K562 (cell line): ENCODE measurements around the gene DAPK1. TPM values are rescaled to one million over a fixed set of nuclear protein-coding genes. Genes with fewer than 3 reads are reported as not detected.

Experiments
- DACH1 ChIP-seq: fragments of 450-650 bp; IDR thresholded peaks from 2 replicates; pipeline ENCODE4 v1.6.1; 2018; ENCODE audit not compliant: partially characterized antibody
- DMBX1 ChIP-seq: fragments of 250-450 bp; sonication (Bioruptor Pico); IDR thresholded peaks from 2 replicates; pipeline ENCODE4 v1.8.0; 2022; ENCODE audit warnings: inconsistent platforms, mild to moderate bottlenecking, moderate library complexity, borderline replicate concordance
- EP400 ChIP-seq: fragments of 450-650 bp; IDR thresholded peaks from 2 replicates; pipeline ENCODE4 v1.6.1; 2017; ENCODE audit warnings: antibody characterized with exemption, mild to moderate bottlenecking, moderate library complexity
- HDAC8 ChIP-seq: fragments of 450-650 bp; IDR thresholded peaks from 2 replicates; pipeline ENCODE4 v1.6.1; 2016; ENCODE audit warnings: mild to moderate bottlenecking, missing genetic modification characterization, moderate library complexity, missing compliant biosample characterization
- JUND ChIP-seq, 2 experiments: IDR thresholded peaks; 2 replicates in 1 of 2; 3 replicates in 1 of 2; pipeline ENCODE4 v1.6.1; 2011; ENCODE audit warnings: borderline replicate concordance in 2 of 2, low read depth in 2 of 2, low read length in 2 of 2, improper control_type of control experiment in 1 of 2, missing biosample characterization in 1 of 2, missing genetic modification characterization in 1 of 2, missing genetic modification reagents in 1 of 2
- KDM2B ChIP-seq: fragments of 250-450 bp; sonication (Bioruptor Pico); IDR thresholded peaks from 2 replicates; pipeline ENCODE4 v1.8.0; 2021; ENCODE audit warnings: mild to moderate bottlenecking, moderate library complexity
- NBN ChIP-seq: fragments of 450-650 bp; IDR thresholded peaks from 2 replicates; pipeline ENCODE4 v1.6.1; 2016; ENCODE audit warnings: low read depth, mild to moderate bottlenecking
- NCOA1 ChIP-seq: fragments of 450-650 bp; IDR thresholded peaks from 2 replicates; pipeline ENCODE4 v1.6.1; 2016; ENCODE audit warnings: low read depth
- RAD21 ChIP-seq, 2 experiments: fragments of 250-450 bp in 1 of 2; fragments of 450-650 bp in 1 of 2; sonication (Bioruptor Pico) in 1 of 2; formaldehyde crosslinking in 1 of 2; IDR thresholded peaks in 1 of 2; conservative IDR thresholded peaks in 1 of 2; 2 replicates each; pipeline versions ENCODE4 v1.4.0 to v1.8.0; 2020 to 2022; ENCODE audit warnings: mild to moderate bottlenecking in 2 of 2, moderate library complexity in 1 of 2
- RBM34 ChIP-seq: fragments of 200-400 bp; formaldehyde crosslinking; IDR thresholded peaks from 2 replicates; pipeline ENCODE4 v1.6.1; 2018; ENCODE audit warnings: low read length, borderline replicate concordance; ENCODE audit not compliant: insufficient read depth
- SMAD4 ChIP-seq: fragments of 250-450 bp; sonication (Bioruptor Pico); conservative IDR thresholded peaks from 2 replicates; pipeline ENCODE4 v1.8.0; 2021; ENCODE audit warnings: inconsistent platforms, mild to moderate bottlenecking, moderate library complexity
- SPI1 ChIP-seq: IDR thresholded peaks from 2 replicates; pipeline ENCODE4 v1.6.1; 2011; ENCODE audit warnings: low read depth, low read length, control low read depth, borderline replicate concordance
- TEAD2 ChIP-seq: fragments of 450-650 bp; IDR thresholded peaks from 2 replicates; pipeline ENCODE4 v1.6.1; 2016; ENCODE audit warnings: missing genetic modification characterization, control low read depth, missing compliant biosample characterization
- YBX1 ChIP-seq: fragments of 450-650 bp; IDR thresholded peaks from 2 replicates; pipeline ENCODE4 v1.7.1; 2016; ENCODE audit warnings: mild to moderate bottlenecking
- ZEB2 ChIP-seq: fragments of 450-650 bp; IDR thresholded peaks from 2 replicates; pipeline ENCODE4 v1.6.1; 2016
- ZNF561 ChIP-seq: fragments of 450-650 bp; formaldehyde crosslinking; conservative IDR thresholded peaks from 2 replicates; pipeline ENCODE4 v1.4.0; 2020; ENCODE audit warnings: mild to moderate bottlenecking, moderate library complexity
- polyA plus RNA-seq, 8 experiments: library from polyadenylated mRNA; depleted of rRNA in 4 of 8; stranded (reverse) in 5 of 8; unstranded in 3 of 8; fragments of >200 nt; fragmentation: Nextera tagmentation in 2 of 8; fragmentation: Illumina TruSeq in 1 of 8; extraction: Ambion mirVana in 2 of 8; extraction: Trizol in 1 of 8; gene quantifications; 2 replicates each; pipeline versions ENCODE4 v1.2.1 to v1.2.3, GENCODE V29; 2011 to 2014; ENCODE audit warnings: inconsistent platforms in 1 of 8, missing spikeins in 1 of 8
- total RNA-seq, 7 experiments: library from RNA; depleted of rRNA in 6 of 7; stranded (reverse); fragments of >200 nt in 6 of 7; fragmentation: Illumina TruSeq in 2 of 7; extraction: Trizol in 2 of 7; gene quantifications; 2 replicates each; pipeline versions ENCODE4 v1.2.1 to v1.2.3, GENCODE V29; 2011 to 2021; ENCODE audit warnings: low replicate concordance in 1 of 7
- TF ChIP-seq, protein P1 (sequence below), 2 experiments: fragments of 450-650 bp; conservative IDR thresholded peaks; 2 replicates each; pipeline ENCODE4 v1.6.1; 2017; ENCODE audit warnings: mild to moderate bottlenecking in 2 of 2, moderate library complexity in 2 of 2
- TF ChIP-seq, protein P2 (sequence below): fragments of 250-450 bp; sonication (Bioruptor Pico); IDR thresholded peaks from 2 replicates; pipeline ENCODE4 v1.8.0; 2021; ENCODE audit warnings: moderate library complexity, mild to moderate bottlenecking, inconsistent platforms
- TF ChIP-seq, protein P3 (sequence below): fragments of 450-650 bp; IDR thresholded peaks from 2 replicates; pipeline ENCODE4 v1.6.1; 2016
- TF ChIP-seq, protein P4 (sequence below), 2 experiments: fragments of 450-650 bp; IDR thresholded peaks; 2 replicates each; pipeline ENCODE4 v1.6.1; 2018; ENCODE audit warnings: mild to moderate bottlenecking in 2 of 2, low read depth in 1 of 2; ENCODE audit not compliant: partially characterized antibody in 2 of 2

DAPK1 gene
- total and polyA plus RNA-seq, 9 of the 15 experiments (the other 6 are each of a cell fraction or from before 2014, with no cell fraction given), result 1.7 to 26.4 (median 15.8) TPM

DNA sequence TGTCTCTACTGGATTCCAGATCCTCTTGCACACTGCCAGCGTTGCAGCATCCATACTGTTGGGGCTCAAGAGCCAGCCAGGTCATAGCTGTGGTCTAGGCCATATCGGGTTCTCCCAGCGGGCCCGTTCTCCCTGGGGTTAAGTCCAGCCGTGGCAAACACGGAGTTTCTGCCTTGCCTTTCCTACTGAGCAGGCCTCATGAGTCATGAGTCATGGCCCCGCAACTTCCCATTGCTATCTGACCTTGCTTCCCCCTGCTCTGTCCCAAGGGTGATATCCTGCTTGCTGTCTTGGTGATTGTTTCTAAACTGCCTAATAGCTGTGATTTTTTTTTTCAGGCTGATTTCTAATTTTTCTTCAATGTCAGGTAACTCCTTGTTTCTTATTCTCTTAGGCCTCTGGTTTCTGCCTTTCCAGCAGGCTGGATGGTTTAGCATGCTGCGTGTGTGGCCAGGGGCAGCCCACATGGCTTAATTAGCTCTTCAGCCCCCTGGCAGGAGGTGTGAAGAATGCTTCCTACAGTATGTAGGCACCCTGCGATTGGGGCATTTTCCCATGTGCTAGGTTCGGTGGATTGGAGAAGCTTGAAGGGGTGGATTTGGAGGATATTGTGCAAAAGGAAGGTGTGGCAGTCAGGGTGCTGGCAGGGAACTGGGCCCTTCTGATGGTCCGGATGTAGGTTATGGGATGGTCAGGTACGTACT is 18.7 kb downstream of the DAPK1 start (continued):
- TF ChIP-seq, protein P1, sequence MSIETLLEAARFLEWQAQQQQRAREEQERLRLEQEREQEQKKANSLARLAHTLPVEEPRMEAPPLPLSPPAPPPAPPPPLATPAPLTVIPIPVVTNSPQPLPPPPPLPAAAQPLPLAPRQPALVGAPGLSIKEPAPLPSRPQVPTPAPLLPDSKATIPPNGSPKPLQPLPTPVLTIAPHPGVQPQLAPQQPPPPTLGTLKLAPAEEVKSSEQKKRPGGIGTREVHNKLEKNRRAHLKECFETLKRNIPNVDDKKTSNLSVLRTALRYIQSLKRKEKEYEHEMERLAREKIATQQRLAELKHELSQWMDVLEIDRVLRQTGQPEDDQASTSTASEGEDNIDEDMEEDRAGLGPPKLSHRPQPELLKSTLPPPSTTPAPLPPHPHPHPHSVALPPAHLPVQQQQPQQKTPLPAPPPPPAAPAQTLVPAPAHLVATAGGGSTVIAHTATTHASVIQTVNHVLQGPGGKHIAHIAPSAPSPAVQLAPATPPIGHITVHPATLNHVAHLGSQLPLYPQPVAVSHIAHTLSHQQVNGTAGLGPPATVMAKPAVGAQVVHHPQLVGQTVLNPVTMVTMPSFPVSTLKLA (conservative IDR thresholded peaks at IDR 0.05), result peak in 1 of 2 experiments; percentile 41; a peak in 1 of 4 replicates
- TF ChIP-seq NBN (peak; percentile 69; the same call in 1 of the 2 replicates), ZEB2 (no peak), SPI1 (no peak), TEAD2 (tag) (0 out of 2 replicates have a peak, but pooled peaks have one; percentile 4), YBX1 (no peak), HDAC8 (tag) (no peak), JUND (IDR thresholded peaks at IDR 0.05; ENCODE audit: borderline replicate concordance, low read depth, low read length) (peak; percentile 98), JUND (tag; IDR thresholded peaks at IDR 0.05; ENCODE audit: borderline replicate concordance, low read depth, low read length) (peak; percentile 96; the same call in 2 of the 3 replicates), RAD21 (CRISPR knock-in tag; conservative IDR thresholded peaks at IDR 0.05 in 1 of 2, IDR thresholded peaks at IDR 0.05 in 1 of 2) (peak in 1 of 2 experiments; percentile 22; a peak in 2 of 4 replicates), RBM34 (no peak), SMAD4 (CRISPR knock-in tag) (peak; percentile 37; the same call in 1 of the 2 replicates), EP400 (peak; percentile 29; the same call in 1 of the 2 replicates), KDM2B (no peak), NCOA1 (peak; percentile 73), ZNF561 (CRISPR knock-in tag) (no peak), DACH1 (peak; percentile 92), DMBX1 (CRISPR knock-in tag) (0 out of 2 replicates have a peak, but pooled peaks have one; percentile 63)
- TF ChIP-seq, protein P2, sequence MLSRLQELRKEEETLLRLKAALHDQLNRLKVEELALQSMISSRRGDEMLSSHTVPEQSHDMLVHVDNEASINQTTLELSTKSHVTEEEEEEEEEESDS (CRISPR knock-in tag), result no peak
- TF ChIP-seq, protein P3, sequence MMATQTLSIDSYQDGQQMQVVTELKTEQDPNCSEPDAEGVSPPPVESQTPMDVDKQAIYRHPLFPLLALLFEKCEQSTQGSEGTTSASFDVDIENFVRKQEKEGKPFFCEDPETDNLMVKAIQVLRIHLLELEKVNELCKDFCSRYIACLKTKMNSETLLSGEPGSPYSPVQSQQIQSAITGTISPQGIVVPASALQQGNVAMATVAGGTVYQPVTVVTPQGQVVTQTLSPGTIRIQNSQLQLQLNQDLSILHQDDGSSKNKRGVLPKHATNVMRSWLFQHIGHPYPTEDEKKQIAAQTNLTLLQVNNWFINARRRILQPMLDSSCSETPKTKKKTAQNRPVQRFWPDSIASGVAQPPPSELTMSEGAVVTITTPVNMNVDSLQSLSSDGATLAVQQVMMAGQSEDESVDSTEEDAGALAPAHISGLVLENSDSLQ, result peak; percentile 39; the same call in 1 of the 2 replicates
- TF ChIP-seq, protein P4, sequence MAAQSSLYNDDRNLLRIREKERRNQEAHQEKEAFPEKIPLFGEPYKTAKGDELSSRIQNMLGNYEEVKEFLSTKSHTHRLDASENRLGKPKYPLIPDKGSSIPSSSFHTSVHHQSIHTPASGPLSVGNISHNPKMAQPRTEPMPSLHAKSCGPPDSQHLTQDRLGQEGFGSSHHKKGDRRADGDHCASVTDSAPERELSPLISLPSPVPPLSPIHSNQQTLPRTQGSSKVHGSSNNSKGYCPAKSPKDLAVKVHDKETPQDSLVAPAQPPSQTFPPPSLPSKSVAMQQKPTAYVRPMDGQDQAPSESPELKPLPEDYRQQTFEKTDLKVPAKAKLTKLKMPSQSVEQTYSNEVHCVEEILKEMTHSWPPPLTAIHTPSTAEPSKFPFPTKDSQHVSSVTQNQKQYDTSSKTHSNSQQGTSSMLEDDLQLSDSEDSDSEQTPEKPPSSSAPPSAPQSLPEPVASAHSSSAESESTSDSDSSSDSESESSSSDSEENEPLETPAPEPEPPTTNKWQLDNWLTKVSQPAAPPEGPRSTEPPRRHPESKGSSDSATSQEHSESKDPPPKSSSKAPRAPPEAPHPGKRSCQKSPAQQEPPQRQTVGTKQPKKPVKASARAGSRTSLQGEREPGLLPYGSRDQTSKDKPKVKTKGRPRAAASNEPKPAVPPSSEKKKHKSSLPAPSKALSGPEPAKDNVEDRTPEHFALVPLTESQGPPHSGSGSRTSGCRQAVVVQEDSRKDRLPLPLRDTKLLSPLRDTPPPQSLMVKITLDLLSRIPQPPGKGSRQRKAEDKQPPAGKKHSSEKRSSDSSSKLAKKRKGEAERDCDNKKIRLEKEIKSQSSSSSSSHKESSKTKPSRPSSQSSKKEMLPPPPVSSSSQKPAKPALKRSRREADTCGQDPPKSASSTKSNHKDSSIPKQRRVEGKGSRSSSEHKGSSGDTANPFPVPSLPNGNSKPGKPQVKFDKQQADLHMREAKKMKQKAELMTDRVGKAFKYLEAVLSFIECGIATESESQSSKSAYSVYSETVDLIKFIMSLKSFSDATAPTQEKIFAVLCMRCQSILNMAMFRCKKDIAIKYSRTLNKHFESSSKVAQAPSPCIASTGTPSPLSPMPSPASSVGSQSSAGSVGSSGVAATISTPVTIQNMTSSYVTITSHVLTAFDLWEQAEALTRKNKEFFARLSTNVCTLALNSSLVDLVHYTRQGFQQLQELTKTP (IDR thresholded peaks at IDR 0.05; ENCODE audit: low read depth in 1 of 2, partially characterized antibody in 2 of 2), result no peak
